Measurements from ENCODE around the gene C17orf113. TPM values are rescaled to one million over a fixed set of nuclear protein-coding genes. Genes with fewer than 3 reads are reported as not detected.

C17orf113 gene
- total RNA-seq, 2 donors from 2014 or later: 1.7 to 2.9 TPM

GRCh38 chr17:42078396-42079043 is 28.1 kb upstream of the C17orf113 start:
- TF ChIP-seq CTCF (conservative IDR thresholded peaks at IDR 0.05): no peak
- no peak overlapping the region for H3K9ac ChIP-seq (ENCODE audit: extremely low read depth, low read length, poor library complexity, severe bottlenecking)
- H3K4me1 ChIP-seq (ENCODE audit: control insufficient read depth, insufficient read depth, low read length): no peaks in the 10 kb centered on the region
- H3K9me3 Mint-ChIP-seq: no peaks in the 10 kb centered on the region
- H3K36me3 ChIP-seq (ENCODE audit: control insufficient read depth, insufficient read depth, low read length): no peaks in the 10 kb centered on the region
- H3K4me3 Mint-ChIP-seq: no peak overlapping the region
- no peak overlapping the region for H3K27ac Mint-ChIP-seq
- peaks cover 4% of the 10 kb centered on the region for H3K27me3 ChIP-seq (ENCODE audit: control insufficient read depth, insufficient read depth, low read length, poor library complexity, severe bottlenecking)
- peaks cover 10% of the 10 kb centered on the region for H3K4me1 Mint-ChIP-seq
- H3K27me3 Mint-ChIP-seq (ENCODE audit: insufficient read depth): peaks cover 5% of the 10 kb centered on the region
- no peak overlapping the region for H3K27ac ChIP-seq (ENCODE audit: low read depth, low read length)
- no peaks in the 10 kb centered on the region for H3K9me3 ChIP-seq (ENCODE audit: control insufficient read depth, low read length)
- H3K36me3 Mint-ChIP-seq (ENCODE audit: low read depth): no peaks in the 10 kb centered on the region
- 90 to 91% methylated on average over 5 to 8 of the region's 8 CpGs for WGBS, 2 experiments (ENCODE audit: insufficient coverage in 1 of 2, insufficient read length in 1 of 2)
- DNase-seq: peak; percentile 56
- no peak overlapping the region for H3K4me3 ChIP-seq (ENCODE audit: low read length)

GRCh38 chr17:42077755-42078154 is 27.4 kb upstream of the C17orf113 start:
- TF ChIP-seq CTCF (conservative IDR thresholded peaks at IDR 0.05): no peak
- Mint-ChIP-seq H3K4me1 (peaks cover 10% of the 10 kb centered on the region), H3K27me3 (ENCODE audit: insufficient read depth) (peaks cover 13% of the 10 kb centered on the region), H3K36me3 (ENCODE audit: low read depth) (no peaks in the 10 kb centered on the region), H3K4me3 (no peak overlapping the region), H3K9me3 (no peaks in the 10 kb centered on the region), H3K27ac (peak overlapping the region; percentile 19)
- no peak for DNase-seq
- Histone ChIP-seq H3K4me3 (ENCODE audit: low read length) (no peak overlapping the region), H3K4me1 (ENCODE audit: control insufficient read depth, insufficient read depth, low read length) (no peaks in the 10 kb centered on the region), H3K36me3 (ENCODE audit: control insufficient read depth, insufficient read depth, low read length) (no peaks in the 10 kb centered on the region), H3K9ac (ENCODE audit: extremely low read depth, low read length, poor library complexity, severe bottlenecking) (no peak overlapping the region), H3K27me3 (ENCODE audit: control insufficient read depth, insufficient read depth, low read length, poor library complexity, severe bottlenecking) (peaks cover 12% of the 10 kb centered on the region), H3K27ac (ENCODE audit: low read depth, low read length) (no peak overlapping the region), H3K9me3 (ENCODE audit: control insufficient read depth, low read length) (no peaks in the 10 kb centered on the region)
- 75 to 97% methylated on average over 4 to 5 of the region's 5 CpGs for WGBS, 2 experiments (ENCODE audit: insufficient coverage in 1 of 2, insufficient read length in 1 of 2)

GRCh38 chr17:42076797-42077559 is 26.6 kb upstream of the C17orf113 start:
- H3K27me3 Mint-ChIP-seq (ENCODE audit: insufficient read depth): peaks cover 16% of the 10 kb centered on the region
- TF ChIP-seq CTCF (conservative IDR thresholded peaks at IDR 0.05): no peak
- no peak overlapping the region for H3K9ac ChIP-seq (ENCODE audit: extremely low read depth, low read length, poor library complexity, severe bottlenecking)
- no peak for DNase-seq
- H3K9me3 ChIP-seq (ENCODE audit: control insufficient read depth, low read length): no peaks in the 10 kb centered on the region
- H3K27me3 ChIP-seq (ENCODE audit: control insufficient read depth, insufficient read depth, low read length, poor library complexity, severe bottlenecking): peaks cover 18% of the 10 kb centered on the region
- no peaks in the 10 kb centered on the region for H3K36me3 ChIP-seq (ENCODE audit: control insufficient read depth, insufficient read depth, low read length)
- H3K27ac ChIP-seq (ENCODE audit: low read depth, low read length): no peak overlapping the region
- no peaks in the 10 kb centered on the region for H3K4me1 ChIP-seq (ENCODE audit: control insufficient read depth, insufficient read depth, low read length)
- H3K4me3 ChIP-seq (ENCODE audit: low read length): no peak overlapping the region
- no peaks in the 10 kb centered on the region for H3K36me3 Mint-ChIP-seq (ENCODE audit: low read depth)
- no peak overlapping the region for H3K4me3 Mint-ChIP-seq
- H3K4me1 Mint-ChIP-seq: peaks cover 10% of the 10 kb centered on the region
- 95 to 96% methylated on average over 2 to 4 of the region's 4 CpGs for WGBS, 2 experiments (ENCODE audit: insufficient coverage in 1 of 2, insufficient read length in 1 of 2)
- H3K9me3 Mint-ChIP-seq: no peaks in the 10 kb centered on the region
- H3K27ac Mint-ChIP-seq: no peak overlapping the region

Measured in endodermal cell (in vitro differentiated cells).